ENCODE data around the gene IFNGR2.
A peak's percentile ranks its signal among the peaks of the same experiment; 100 is the strongest.

IFNGR2 gene

GRCh38 chr21:33419538-33420123 is 16.4 kb downstream of the IFNGR2 start:
- Histone ChIP-seq H3K79me1 (ENCODE audit: low read depth, low read length) (no peaks in the 10 kb centered on the region), H2AK5ac (ENCODE audit: low read depth, low read length) (no peak overlapping the region), H2BK15ac (ENCODE audit: low read length) (no peak overlapping the region), H3K27me3 (ENCODE audit: control insufficient read depth in 3 of 3, insufficient read depth in 3 of 3, low read depth in 1 of 3, low read length in 3 of 3) (no peaks in the 10 kb centered on the region), H2AFZ (ENCODE audit: low read length) (no peak overlapping the region), H4K91ac (ENCODE audit: low read depth, low read length, poor library complexity) (no peak overlapping the region), H3K36me3 (replicated peaks in 1 of 2; ENCODE audit: control insufficient read depth in 2 of 2, insufficient read depth in 2 of 2, low read length in 2 of 2) (peaks cover 17 to 78% of the 10 kb centered on the region in 2 donors), H3K14ac (ENCODE audit: low read length) (no peak overlapping the region), H2BK12ac (ENCODE audit: low read length) (no peak overlapping the region), H3K4me3 (ENCODE audit: low read length in 2 of 2) (no peak overlapping the region), H3K4ac (ENCODE audit: low read length) (no peak overlapping the region), H2BK120ac (ENCODE audit: low read depth, low read length) (no peak overlapping the region), H2BK5ac (ENCODE audit: low read length) (no peak overlapping the region), H3K27ac (replicated peaks; ENCODE audit: low read length) (no peak overlapping the region), H3K18ac (ENCODE audit: low read length) (no peak overlapping the region), H3K9me3 (replicated peaks in 1 of 2; ENCODE audit: control insufficient read depth in 2 of 2, insufficient read depth in 1 of 2, low read depth in 1 of 2, low read length in 2 of 2) (no peaks in the 10 kb centered on the region), H3K23ac (ENCODE audit: low read depth, low read length, poor library complexity) (peak overlapping the region; percentile 20), H3K4me1 (ENCODE audit: control insufficient read depth in 2 of 2, insufficient read depth in 1 of 2, low read depth in 1 of 2, low read length in 2 of 2) (no peaks in the 10 kb centered on the region), H3K4me2 (ENCODE audit: insufficient read depth, low read length, poor library complexity, severe bottlenecking) (no peak overlapping the region), H4K8ac (ENCODE audit: low read depth, low read length) (no peak overlapping the region), H3K9ac (ENCODE audit: low read depth, low read length, poor library complexity) (no peak overlapping the region)
- no CpG with 5 or more reads among the region's 12 CpGs for whole genome bisulfite sequencing, 2 donors (ENCODE audit: extremely low coverage in 2 of 2, insufficient read length in 2 of 2, insufficient replicate concordance in 1 of 2)
- no peak for DNase-seq (ENCODE audit: low spot score)

GRCh38 chr21:33421713-33422393 is 18.6 kb downstream of the IFNGR2 start:
- Histone ChIP-seq H4K91ac (ENCODE audit: low read depth, low read length, poor library complexity) (no peak overlapping the region), H3K4me1 (ENCODE audit: control insufficient read depth in 2 of 2, insufficient read depth in 1 of 2, low read depth in 1 of 2, low read length in 2 of 2) (no peaks in the 10 kb centered on the region), H2AK5ac (ENCODE audit: low read depth, low read length) (no peak overlapping the region), H3K27ac (replicated peaks; ENCODE audit: low read length) (no peak overlapping the region), H2BK12ac (ENCODE audit: low read length) (no peak overlapping the region), H2BK15ac (ENCODE audit: low read length) (no peak overlapping the region), H4K8ac (ENCODE audit: low read depth, low read length) (no peak overlapping the region), H3K4me3 (ENCODE audit: low read length in 2 of 2) (no peak overlapping the region), H2BK120ac (ENCODE audit: low read depth, low read length) (no peak overlapping the region), H2BK5ac (ENCODE audit: low read length) (no peak overlapping the region), H2AFZ (ENCODE audit: low read length) (no peak overlapping the region), H3K27me3 (ENCODE audit: control insufficient read depth in 3 of 3, insufficient read depth in 3 of 3, low read depth in 1 of 3, low read length in 3 of 3) (no peaks in the 10 kb centered on the region), H3K23ac (ENCODE audit: low read depth, low read length, poor library complexity) (no peak overlapping the region), H3K4ac (ENCODE audit: low read length) (no peak overlapping the region), H3K18ac (ENCODE audit: low read length) (no peak overlapping the region), H3K9ac (ENCODE audit: low read depth, low read length, poor library complexity) (no peak overlapping the region), H3K36me3 (replicated peaks in 1 of 2; ENCODE audit: control insufficient read depth in 2 of 2, insufficient read depth in 2 of 2, low read length in 2 of 2) (peaks cover 23 to 76% of the 10 kb centered on the region in 2 donors), H3K4me2 (ENCODE audit: insufficient read depth, low read length, poor library complexity, severe bottlenecking) (no peak overlapping the region), H3K79me1 (ENCODE audit: low read depth, low read length) (no peaks in the 10 kb centered on the region), H3K9me3 (replicated peaks in 1 of 2; ENCODE audit: control insufficient read depth in 2 of 2, insufficient read depth in 1 of 2, low read depth in 1 of 2, low read length in 2 of 2) (no peaks in the 10 kb centered on the region), H3K14ac (ENCODE audit: low read length) (no peak overlapping the region)
- WGBS, 2 donors (ENCODE audit: extremely low coverage in 2 of 2, insufficient read length in 2 of 2, insufficient replicate concordance in 1 of 2), result no CpG with 5 or more reads among the region's 5 CpGs
- no peak for DNase-seq (ENCODE audit: low spot score)

- H3K9me3 ChIP-seq (replicated peaks in 1 of 2; ENCODE audit: control insufficient read depth in 2 of 2, insufficient read depth in 1 of 2, low read depth in 1 of 2, low read length in 2 of 2), result no peaks in the 10 kb centered on the region
- no peak overlapping the region for H2BK12ac ChIP-seq (ENCODE audit: low read length)
- no peak overlapping the region for H3K14ac ChIP-seq (ENCODE audit: low read length)
- no CpG with 5 or more reads among the region's 9 CpGs for WGBS, 2 donors (ENCODE audit: extremely low coverage in 2 of 2, insufficient read length in 2 of 2, insufficient replicate concordance in 1 of 2)
- no peaks in the 10 kb centered on the region for H3K27me3 ChIP-seq (ENCODE audit: control insufficient read depth in 3 of 3, insufficient read depth in 3 of 3, low read depth in 1 of 3, low read length in 3 of 3)
- no peak for DNase-seq (ENCODE audit: low spot score)
- H3K9ac ChIP-seq (ENCODE audit: low read depth, low read length, poor library complexity), result no peak overlapping the region
- H3K4me3 ChIP-seq (ENCODE audit: low read length in 2 of 2), result no peak overlapping the region
- H3K36me3 ChIP-seq (replicated peaks in 1 of 2; ENCODE audit: control insufficient read depth in 2 of 2, insufficient read depth in 2 of 2, low read length in 2 of 2), result peaks cover 33 to 82% of the 10 kb centered on the region in 2 donors
- H4K91ac ChIP-seq (ENCODE audit: low read depth, low read length, poor library complexity), result no peak overlapping the region
- no peak overlapping the region for H3K23ac ChIP-seq (ENCODE audit: low read depth, low read length, poor library complexity)
- no peak overlapping the region for H2BK120ac ChIP-seq (ENCODE audit: low read depth, low read length)
- H2AFZ ChIP-seq (ENCODE audit: low read length), result no peak overlapping the region
- no peak overlapping the region for H3K4me2 ChIP-seq (ENCODE audit: insufficient read depth, low read length, poor library complexity, severe bottlenecking)
- H4K8ac ChIP-seq (ENCODE audit: low read depth, low read length), result no peak overlapping the region
- no peak overlapping the region for H2BK15ac ChIP-seq (ENCODE audit: low read length)
- H3K18ac ChIP-seq (ENCODE audit: low read length), result no peak overlapping the region
- no peaks in the 10 kb centered on the region for H3K4me1 ChIP-seq (ENCODE audit: control insufficient read depth in 2 of 2, insufficient read depth in 1 of 2, low read depth in 1 of 2, low read length in 2 of 2)
- no peak overlapping the region for H3K27ac ChIP-seq (replicated peaks; ENCODE audit: low read length)
- H3K4ac ChIP-seq (ENCODE audit: low read length), result no peak overlapping the region
- H2BK5ac ChIP-seq (ENCODE audit: low read length), result no peak overlapping the region
- H2AK5ac ChIP-seq (ENCODE audit: low read depth, low read length), result no peak overlapping the region
- H3K79me1 ChIP-seq (ENCODE audit: low read depth, low read length), result no peaks in the 10 kb centered on the region
Observed at GRCh38 chr21:33424214-33424613, 21.0 kb downstream of the IFNGR2 start.

- H3K18ac ChIP-seq (ENCODE audit: low read length), result no peak overlapping the region
- no peak overlapping the region for H3K4ac ChIP-seq (ENCODE audit: low read length)
- no CpG with 5 or more reads among the region's 3 CpGs for WGBS, 2 donors (ENCODE audit: extremely low coverage in 2 of 2, insufficient read length in 2 of 2, insufficient replicate concordance in 1 of 2)
- no peak overlapping the region for H2BK5ac ChIP-seq (ENCODE audit: low read length)
- no peak for DNase-seq (ENCODE audit: low spot score)
- no peak overlapping the region for H2AK5ac ChIP-seq (ENCODE audit: low read depth, low read length)
- no peaks in the 10 kb centered on the region for H3K4me1 ChIP-seq (ENCODE audit: control insufficient read depth in 2 of 2, insufficient read depth in 1 of 2, low read depth in 1 of 2, low read length in 2 of 2)
- no peak overlapping the region for H3K27ac ChIP-seq (replicated peaks; ENCODE audit: low read length)
- H3K36me3 ChIP-seq (replicated peaks in 1 of 2; ENCODE audit: control insufficient read depth in 2 of 2, insufficient read depth in 2 of 2, low read length in 2 of 2), result peaks cover 36 to 83% of the 10 kb centered on the region in 2 donors
- H3K9me3 ChIP-seq (replicated peaks in 1 of 2; ENCODE audit: control insufficient read depth in 2 of 2, insufficient read depth in 1 of 2, low read depth in 1 of 2, low read length in 2 of 2), result peaks cover 0 to under 1% of the 10 kb centered on the region in 2 donors
- H3K79me1 ChIP-seq (ENCODE audit: low read depth, low read length), result no peaks in the 10 kb centered on the region
- no peak overlapping the region for H4K91ac ChIP-seq (ENCODE audit: low read depth, low read length, poor library complexity)
- no peak overlapping the region for H2BK120ac ChIP-seq (ENCODE audit: low read depth, low read length)
- no peak overlapping the region for H3K9ac ChIP-seq (ENCODE audit: low read depth, low read length, poor library complexity)
- no peak overlapping the region for H3K4me2 ChIP-seq (ENCODE audit: insufficient read depth, low read length, poor library complexity, severe bottlenecking)
- H3K4me3 ChIP-seq (ENCODE audit: low read length in 2 of 2), result no peak overlapping the region
- no peak overlapping the region for H3K14ac ChIP-seq (ENCODE audit: low read length)
- H2AFZ ChIP-seq (ENCODE audit: low read length), result no peak overlapping the region
- H3K23ac ChIP-seq (ENCODE audit: low read depth, low read length, poor library complexity), result no peak overlapping the region
- no peaks in the 10 kb centered on the region for H3K27me3 ChIP-seq (ENCODE audit: control insufficient read depth in 3 of 3, insufficient read depth in 3 of 3, low read depth in 1 of 3, low read length in 3 of 3)
- no peak overlapping the region for H2BK12ac ChIP-seq (ENCODE audit: low read length)
- no peak overlapping the region for H2BK15ac ChIP-seq (ENCODE audit: low read length)
- H4K8ac ChIP-seq (ENCODE audit: low read depth, low read length), result no peak overlapping the region
Observed at GRCh38 chr21:33425825-33426224, 22.6 kb downstream of the IFNGR2 start.
